GM12891 (cell line): ENCODE data around the gene CD109.
A peak's percentile ranks its signal among the peaks of the same experiment; 100 is the strongest.
"Not testable (repeated sequence)": the region's sequence is repeated elsewhere in the genome, so short reads cannot be mapped to it uniquely, and the experiment has no call there.

Source experiments
- DNase-seq: peaks from one replicate; pipeline ENCODE4 v3.0.0; 2011; ENCODE audit warnings: low spot score; ENCODE audit not compliant: insufficient read length
- FAIRE-seq: peaks from 2 replicates; lab custom pipeline; 2011; peaks lifted over from hg19 to GRCh38; lab: Jason Lieb, UNC
- PAX5 ChIP-seq: IDR thresholded peaks from 2 replicates; pipeline ENCODE4 v1.6.1; 2011; ENCODE audit warnings: low read length, moderate library complexity, mild to moderate bottlenecking; ENCODE audit not compliant: insufficient read depth, severe bottlenecking
- POLR2A ChIP-seq: IDR thresholded peaks from 2 replicates; pipeline ENCODE4 v1.6.1; 2011; ENCODE audit warnings: low read depth, low read length, control low read depth
- POLR2AphosphoS5 ChIP-seq: IDR thresholded peaks from 2 replicates; pipeline ENCODE4 v1.6.1; 2011; ENCODE audit warnings: low read depth, low read length, control low read depth
- POU2F2 ChIP-seq: IDR thresholded peaks from 2 replicates; pipeline ENCODE4 v1.6.1; 2011; ENCODE audit warnings: low read depth, mild to moderate bottlenecking, control low read depth, low read length, moderate library complexity
- SPI1 ChIP-seq: IDR thresholded peaks from 2 replicates; pipeline ENCODE4 v1.6.1; 2011; ENCODE audit warnings: low read depth, low read length, control low read depth
- TAF1 ChIP-seq: IDR thresholded peaks from 2 replicates; pipeline ENCODE4 v1.6.1; 2011; ENCODE audit warnings: low read depth, low read length, control low read depth

Gene CD109

DNA sequence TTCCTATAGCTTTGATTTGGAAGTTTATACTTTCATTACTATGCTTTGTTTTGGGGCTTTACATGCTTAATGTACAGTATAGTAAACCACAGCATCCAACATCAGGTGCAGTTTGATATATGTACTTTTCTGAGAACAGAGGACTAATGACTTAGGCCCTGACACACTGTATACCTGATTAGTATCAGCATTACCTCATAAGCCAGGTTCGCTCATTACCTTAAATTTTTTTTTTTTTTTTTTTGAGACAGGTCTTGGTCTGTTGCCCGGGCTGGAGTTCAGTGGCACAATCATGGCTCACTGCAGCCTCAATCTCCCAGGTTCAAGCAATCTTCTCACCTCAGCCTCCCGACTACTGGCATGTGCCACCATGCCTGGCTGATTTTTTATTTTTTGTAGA, 28.4 kb downstream of the CD109 start:
- TF ChIP-seq POLR2AphosphoS5 (no peak), PAX5 (no peak), SPI1 (no peak), POU2F2 (no peak), POLR2A (no peak), TAF1 (no peak)
- FAIRE-seq, result no peak
- DNase-seq, result no peak

DNA sequence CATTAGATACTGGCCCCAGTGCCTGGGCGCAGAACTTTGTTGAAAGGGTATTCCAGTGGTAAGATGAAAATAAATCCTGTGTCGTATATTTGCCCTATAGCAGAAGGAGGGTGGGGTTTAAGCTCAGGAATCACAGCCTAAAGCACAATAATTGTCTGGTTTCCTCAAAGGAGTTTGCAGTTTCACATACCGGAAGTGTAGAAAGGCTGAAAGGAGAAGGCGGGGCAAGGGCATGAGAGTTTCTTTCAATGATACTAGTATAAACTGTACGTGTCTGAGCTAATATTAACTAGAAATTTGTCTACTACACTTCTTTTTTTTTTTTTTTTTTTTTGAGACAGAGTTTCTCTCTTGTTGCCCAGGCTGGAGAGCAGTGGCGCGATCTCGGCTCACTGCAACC, 29.2 kb downstream of the CD109 start:
- peak; percentile 87 for FAIRE-seq
- DNase-seq, result not testable (repeated sequence)
- 0 out of 2 replicates have a peak, but pooled peaks have one; percentile 13 for TF ChIP-seq SPI1

DNA sequence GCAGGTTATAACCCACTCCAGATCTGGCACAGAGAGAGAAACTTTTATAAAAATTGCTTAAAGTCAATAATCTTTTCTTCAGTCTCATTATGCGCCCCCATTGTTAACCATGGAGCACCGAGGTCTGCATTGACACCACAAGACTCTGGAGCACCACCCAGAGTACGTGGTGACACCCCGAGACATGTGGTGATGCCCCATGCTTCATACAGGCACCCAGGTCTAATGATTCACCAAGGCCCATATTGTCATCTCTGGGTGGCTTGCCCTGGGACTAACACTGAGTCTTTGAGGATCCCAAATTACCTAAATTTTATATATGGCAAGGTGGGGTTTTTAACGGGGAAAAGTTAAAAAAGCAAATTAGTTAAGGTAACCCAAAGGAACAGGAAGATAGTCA, 31.1 kb downstream of the CD109 start:
- FAIRE-seq, result no peak
- TF ChIP-seq SPI1 (no peak), POLR2AphosphoS5 (no peak), POLR2A (no peak), TAF1 (no peak), PAX5 (no peak), POU2F2 (no peak)
- DNase-seq, result no peak

DNA sequence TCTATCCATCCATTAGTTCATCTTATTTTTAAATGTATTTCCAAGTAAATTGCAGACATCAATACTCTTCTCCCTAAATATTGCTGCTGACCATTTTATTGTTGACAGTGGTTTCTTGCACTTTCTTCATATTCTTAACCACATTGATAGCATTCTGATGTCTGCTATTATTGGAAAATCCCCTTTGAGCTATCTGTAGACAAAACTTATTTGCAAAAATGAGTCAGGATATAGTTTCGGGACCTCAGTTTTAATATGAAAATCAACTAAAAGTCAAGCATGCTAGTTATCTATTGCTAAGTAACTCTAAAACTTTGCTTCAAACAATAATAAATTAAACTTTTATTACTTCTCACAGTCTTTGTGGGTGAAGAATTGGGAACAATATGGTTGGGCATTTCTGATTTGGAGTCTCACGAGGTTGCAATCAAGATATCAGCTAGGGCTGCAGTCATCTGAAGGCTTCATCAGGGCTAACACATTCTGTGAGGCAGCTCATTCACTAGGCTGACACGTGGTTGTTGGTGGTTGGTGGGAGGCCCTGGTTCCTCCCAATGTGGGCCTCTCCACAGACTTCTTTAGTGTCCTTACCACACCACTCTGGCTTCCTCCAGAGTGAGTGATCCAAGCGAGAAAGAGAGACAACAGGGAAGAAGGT, 32.7 kb downstream of the CD109 start:
- TF ChIP-seq POLR2AphosphoS5 (no peak), SPI1 (0 out of 2 replicates have a peak, but pooled peaks have one; percentile 20)
- no peak for DNase-seq
- FAIRE-seq, result peak; percentile 23

DNA sequence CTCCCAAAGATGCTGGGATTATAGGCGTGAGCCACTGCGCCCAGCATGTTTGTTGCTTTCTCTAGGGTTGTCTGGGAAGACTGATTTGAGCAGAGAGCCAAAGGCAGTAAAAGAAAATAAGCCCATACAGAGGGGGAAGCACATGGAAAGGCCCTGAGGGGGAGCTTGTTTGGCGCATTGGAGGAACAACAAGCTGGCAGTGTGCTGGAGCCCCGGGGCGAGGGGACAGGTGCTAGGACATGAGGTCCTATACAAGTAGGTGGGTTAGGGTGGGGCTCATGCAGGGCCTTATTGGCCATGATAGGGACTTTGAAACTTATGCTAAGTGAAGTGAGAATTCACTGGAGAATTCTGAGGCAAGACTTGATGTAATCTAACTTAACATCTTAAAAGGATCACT, 35.3 kb downstream of the CD109 start:
- FAIRE-seq (no peak), DNase-seq (no peak)
- TF ChIP-seq POLR2AphosphoS5 (no peak), POU2F2 (no peak), POLR2A (no peak), PAX5 (no peak), TAF1 (no peak), SPI1 (no peak)

DNA sequence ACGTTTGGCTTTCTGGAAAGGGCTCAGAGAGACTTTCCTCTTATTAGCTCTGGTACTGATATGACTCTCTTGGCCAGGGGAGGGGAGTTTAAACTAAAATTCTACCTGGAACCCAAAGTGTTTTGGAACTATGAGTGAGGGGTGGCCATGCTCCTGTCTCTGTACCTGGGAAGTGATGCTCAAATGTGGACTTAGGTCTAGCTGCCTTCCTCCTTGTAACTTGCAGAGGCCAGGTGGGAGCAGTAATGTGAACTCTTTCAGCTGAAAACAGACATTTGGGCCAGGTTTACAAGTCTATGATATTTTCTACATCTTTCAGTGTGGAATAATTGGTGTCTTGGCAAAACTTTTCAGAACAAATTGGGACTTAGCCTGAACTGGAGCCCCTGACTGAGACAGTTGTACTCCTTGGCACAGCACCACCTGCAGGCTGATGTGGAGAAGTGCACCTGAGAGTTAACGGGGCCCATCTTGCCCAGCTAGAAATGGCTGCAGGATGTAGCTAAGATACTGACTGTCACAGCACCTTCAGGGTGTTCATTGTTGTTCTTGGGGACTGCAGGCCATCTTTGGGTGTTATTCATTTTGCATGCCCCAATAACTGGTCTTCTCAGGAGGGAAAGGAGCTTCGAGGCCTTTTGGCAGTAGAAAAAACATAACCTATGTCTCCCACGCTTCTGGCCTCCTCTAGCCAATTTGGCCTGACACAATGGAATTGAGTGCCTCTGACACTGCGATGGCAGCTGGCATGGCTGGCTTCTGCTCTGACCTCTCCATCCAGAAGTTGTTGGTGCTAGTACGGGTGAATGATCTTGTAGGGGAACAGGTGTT, 37.1 kb downstream of the CD109 start:
- TF ChIP-seq TAF1, result no peak
- TF ChIP-seq SPI1, result no peak
- TF ChIP-seq POLR2AphosphoS5, result no peak
- TF ChIP-seq POLR2A, result no peak
- no peak for TF ChIP-seq POU2F2
- no peak for TF ChIP-seq PAX5
- DNase-seq, result peak; percentile 24
- FAIRE-seq, result peak; percentile 95

DNA sequence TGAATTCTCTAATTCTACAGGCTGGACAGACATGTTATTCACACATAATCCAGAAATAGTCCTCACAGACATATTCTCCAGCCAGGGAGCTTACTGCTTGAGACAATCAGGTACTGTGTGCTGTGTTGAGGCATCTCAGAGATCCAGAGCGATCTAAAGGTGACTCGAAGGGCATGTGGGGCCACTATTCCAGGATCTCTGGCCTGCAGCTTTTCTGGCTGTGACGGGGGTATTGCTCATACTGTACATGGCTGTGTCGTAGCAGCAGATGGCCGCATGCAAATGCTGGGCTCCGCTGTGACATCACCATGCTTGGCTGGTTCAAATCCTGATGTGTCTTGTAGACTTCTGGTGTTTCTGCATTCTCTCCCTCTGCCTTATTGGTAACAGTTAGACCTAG, 37.8 kb downstream of the CD109 start:
- TF ChIP-seq PAX5 (no peak), TAF1 (no peak), POLR2AphosphoS5 (no peak)
- DNase-seq (no peak), FAIRE-seq (no peak)

DNA sequence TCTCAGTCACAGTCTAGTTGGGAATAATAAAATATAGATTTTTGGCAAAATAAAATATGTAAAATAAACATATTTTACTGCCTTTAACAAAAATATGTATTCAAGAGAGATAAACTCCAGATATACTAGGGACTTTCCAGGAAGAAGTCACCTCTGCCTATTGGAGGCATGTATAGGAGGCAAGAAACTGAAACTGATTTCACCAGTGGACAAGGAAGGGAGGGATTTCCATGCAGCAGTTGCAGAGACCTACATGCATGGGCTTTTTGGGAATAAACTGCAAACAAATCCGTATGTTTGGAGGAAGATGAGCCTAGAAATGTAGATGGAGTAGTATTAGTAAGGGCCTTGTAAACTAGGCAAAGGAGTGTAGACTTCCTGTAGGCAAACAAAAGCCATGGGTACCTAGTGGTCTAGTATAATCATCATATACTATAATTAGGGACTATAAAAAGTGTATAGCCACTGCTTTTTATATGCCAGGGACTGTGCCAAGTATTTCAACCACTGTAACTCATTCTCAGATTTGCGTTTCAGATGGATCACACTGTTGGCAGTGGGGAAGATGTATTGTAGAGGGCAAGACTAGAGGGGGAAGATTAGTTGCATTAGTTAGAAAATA, 38.9 kb downstream of the CD109 start:
- no peak for DNase-seq
- FAIRE-seq, result no peak
- TF ChIP-seq POLR2AphosphoS5, result no peak
- TF ChIP-seq SPI1, result no peak
- no peak for TF ChIP-seq PAX5
- no peak for TF ChIP-seq POLR2A
- no peak for TF ChIP-seq TAF1
- no peak for TF ChIP-seq POU2F2

DNA sequence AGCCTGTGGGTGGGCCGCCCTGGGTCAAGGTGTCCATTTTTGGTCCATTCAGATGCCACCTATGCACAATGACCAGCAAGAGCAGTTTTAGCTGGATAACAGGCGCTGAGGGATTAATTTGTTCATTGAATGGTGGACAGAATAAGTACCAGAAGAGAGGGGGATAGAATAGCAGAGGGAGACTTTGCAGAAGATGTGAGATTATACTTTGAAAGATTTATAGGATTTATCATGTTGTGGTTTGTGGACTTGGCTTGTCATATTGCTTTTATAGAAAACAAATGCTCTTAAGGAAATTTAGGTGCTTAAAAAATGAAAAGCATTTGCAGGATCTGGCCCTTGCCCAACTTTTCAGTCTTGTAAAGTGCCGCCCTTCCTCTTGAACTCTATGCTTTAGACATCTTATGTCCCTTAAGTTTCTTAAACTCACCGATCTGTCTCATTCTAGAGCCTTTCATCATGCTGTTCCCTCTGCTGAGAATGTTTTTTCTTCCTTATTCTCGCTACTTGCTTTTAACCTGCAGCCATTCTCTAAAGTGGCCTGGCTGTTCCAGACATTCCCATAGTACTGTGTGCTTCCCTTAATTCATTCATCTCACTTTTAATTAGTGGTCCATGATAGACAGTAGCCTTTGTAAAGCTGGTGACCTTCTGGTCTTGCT, 42.5 kb downstream of the CD109 start:
- FAIRE-seq, result no peak
- DNase-seq, result no peak
- TF ChIP-seq SPI1 (no peak), POU2F2 (no peak), POLR2AphosphoS5 (no peak)

DNA sequence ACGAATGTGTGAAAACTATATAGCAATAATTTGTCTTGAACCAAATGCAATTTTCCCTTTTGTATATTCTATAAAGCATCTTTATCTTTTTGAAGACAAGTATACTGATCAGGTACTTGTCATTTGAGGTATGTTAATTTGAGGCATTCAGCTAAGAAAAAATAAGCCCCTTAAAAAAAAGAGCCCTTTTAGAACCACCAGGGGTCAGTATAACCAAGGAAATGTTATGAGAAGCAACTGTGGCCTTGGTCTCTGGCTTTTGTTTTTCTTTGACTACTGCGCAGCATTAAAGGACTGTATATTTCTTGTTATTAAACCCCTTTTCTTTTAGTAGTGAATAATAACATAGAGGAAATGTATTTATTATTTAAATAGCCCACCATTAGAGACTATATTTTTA, 43.1 kb downstream of the CD109 start:
- FAIRE-seq (no peak), DNase-seq (no peak)
- TF ChIP-seq POLR2A (no peak), TAF1 (no peak), POU2F2 (no peak), SPI1 (no peak), POLR2AphosphoS5 (no peak), PAX5 (no peak)
